Brain microvascular endothelial cell (primary cell): ENCODE results near the gene PPP2R5D.
A peak's percentile ranks its signal among the peaks of the same experiment; 100 is the strongest.

Experiments used
- DNase-seq: peaks from one replicate; pipeline ENCODE4 v3.0.0-alpha.2; 2020
- H3K27ac ChIP-seq: fragments of 250-450 bp; sonication (Bioruptor Pico); 2 replicates; pipeline ENCODE4 v1.5.1; 2020; ENCODE audit warnings: mild to moderate bottlenecking, moderate library complexity
- H3K27me3 ChIP-seq: fragments of 250-450 bp; sonication (Bioruptor Pico); replicated peaks from 2 replicates; pipeline ENCODE4 v1.5.1; 2020; ENCODE audit warnings: mild to moderate bottlenecking
- H3K36me3 ChIP-seq: fragments of 250-450 bp; sonication (Bioruptor Pico); replicated peaks from 2 replicates; pipeline ENCODE4 v1.5.1; 2020; ENCODE audit warnings: mild to moderate bottlenecking
- H3K4me3 ChIP-seq: 2 replicates; pipeline ENCODE4 v1.5.1; 2011; ENCODE audit warnings: low read depth, mild to moderate bottlenecking, control low read depth, low read length, moderate library complexity
- in situ Hi-C: cut with HindIII; loops from 2 replicates; pipeline ENCODE4 v1.10.0; 2017; ENCODE audit warnings: low sequenced_read_pairs, low pct_ligation_motif_present
- TF ChIP-seq, protein P1 (sequence below): IDR thresholded peaks from 2 replicates; pipeline ENCODE4 v1.5.1; 2011; ENCODE audit warnings: low read depth, mild to moderate bottlenecking, moderate library complexity, low read length, control low read depth, inconsistent platforms; ENCODE audit errors: missing control alignments

The PPP2R5D gene

GRCh38 chr6:42984001-42984923 lies at the start of gene PPP2R5D:
Gene PPP2R5D (plus strand): TSS chr6:42984570. CDS start chr6:42984678, 108 bp downstream.
- in situ Hi-C loops: no loop called here
- TF ChIP-seq, protein P1, sequence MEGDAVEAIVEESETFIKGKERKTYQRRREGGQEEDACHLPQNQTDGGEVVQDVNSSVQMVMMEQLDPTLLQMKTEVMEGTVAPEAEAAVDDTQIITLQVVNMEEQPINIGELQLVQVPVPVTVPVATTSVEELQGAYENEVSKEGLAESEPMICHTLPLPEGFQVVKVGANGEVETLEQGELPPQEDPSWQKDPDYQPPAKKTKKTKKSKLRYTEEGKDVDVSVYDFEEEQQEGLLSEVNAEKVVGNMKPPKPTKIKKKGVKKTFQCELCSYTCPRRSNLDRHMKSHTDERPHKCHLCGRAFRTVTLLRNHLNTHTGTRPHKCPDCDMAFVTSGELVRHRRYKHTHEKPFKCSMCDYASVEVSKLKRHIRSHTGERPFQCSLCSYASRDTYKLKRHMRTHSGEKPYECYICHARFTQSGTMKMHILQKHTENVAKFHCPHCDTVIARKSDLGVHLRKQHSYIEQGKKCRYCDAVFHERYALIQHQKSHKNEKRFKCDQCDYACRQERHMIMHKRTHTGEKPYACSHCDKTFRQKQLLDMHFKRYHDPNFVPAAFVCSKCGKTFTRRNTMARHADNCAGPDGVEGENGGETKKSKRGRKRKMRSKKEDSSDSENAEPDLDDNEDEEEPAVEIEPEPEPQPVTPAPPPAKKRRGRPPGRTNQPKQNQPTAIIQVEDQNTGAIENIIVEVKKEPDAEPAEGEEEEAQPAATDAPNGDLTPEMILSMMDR: peak; percentile 1
- Histone ChIP-seq H3K27ac (peak within 1 kb of the TSS; percentile 49), H3K4me3 (peak within 1 kb of the TSS; percentile 81), H3K27me3 (no peaks in the 10 kb centered on the region), H3K36me3 (peaks cover 1% of the 10 kb centered on the region)
- peak; percentile 99 for DNase-seq

GRCh38 chr6:42935322-42935721 lies 49.0 kb upstream of the PPP2R5D start:
- in situ Hi-C loops: no loop called here
- Histone ChIP-seq H3K4me3 (no peak overlapping the region), H3K27me3 (no peaks in the 10 kb centered on the region), H3K36me3 (peaks cover 39% of the 10 kb centered on the region), H3K27ac (no peak overlapping the region)
- TF ChIP-seq, protein P1: no peak
- DNase-seq: no peak

DNA sequence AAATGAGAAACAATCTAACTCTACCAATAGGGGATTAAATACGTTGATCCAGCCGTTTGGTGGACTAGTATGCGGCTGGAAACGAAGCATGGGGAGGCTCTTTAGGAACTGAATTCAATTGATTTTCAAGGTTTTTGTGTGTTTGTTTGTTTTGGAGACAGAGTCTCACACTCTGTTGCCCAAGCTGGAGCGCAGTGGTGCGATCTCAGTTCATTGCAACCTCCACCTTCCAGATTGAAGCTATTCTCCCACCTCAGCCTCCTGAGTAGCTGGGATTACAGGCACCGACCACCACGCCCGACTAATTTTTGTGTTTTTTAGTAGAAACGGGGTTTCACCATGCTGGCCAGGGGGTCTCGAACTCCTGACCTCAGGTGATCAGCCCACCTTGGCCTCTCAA lies 48.0 kb upstream of the PPP2R5D start:
- in situ Hi-C loops: no loop called here
- TF ChIP-seq, protein P1: no peak
- DNase-seq: no peak
- Histone ChIP-seq H3K27ac (no peak overlapping the region), H3K4me3 (no peak overlapping the region), H3K27me3 (no peaks in the 10 kb centered on the region), H3K36me3 (peaks cover 42% of the 10 kb centered on the region)

- TF ChIP-seq, protein P1: no peak
- Histone ChIP-seq H3K36me3 (peaks cover 42% of the 10 kb centered on the region), H3K4me3 (no peak overlapping the region), H3K27ac (no peak overlapping the region), H3K27me3 (no peaks in the 10 kb centered on the region)
- no peak for DNase-seq
- in situ Hi-C loops: no loop called here
Observed at GRCh38 chr6:42937548-42938427, 46.6 kb upstream of the PPP2R5D start.

DNA sequence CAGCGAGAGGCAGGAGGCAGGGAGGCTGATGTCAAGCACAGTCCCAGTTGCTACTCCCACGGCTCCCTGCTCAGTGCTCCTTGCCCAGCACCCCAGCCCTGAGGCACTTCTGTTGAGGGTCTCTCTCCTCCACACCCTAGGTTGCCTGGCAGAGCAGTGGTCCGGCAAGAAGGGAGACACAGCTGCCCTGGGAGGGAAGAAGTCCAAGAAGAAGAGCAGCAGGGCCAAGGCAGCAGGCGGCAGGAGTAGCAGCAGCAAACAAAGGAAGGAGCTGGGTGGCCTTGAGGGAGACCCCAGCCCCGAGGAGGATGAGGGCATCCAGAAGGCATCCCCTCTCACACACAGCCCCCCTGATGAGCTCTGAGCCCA lies 46.0 kb upstream of the PPP2R5D start:
- TF ChIP-seq, protein P1: no peak
- in situ Hi-C loops: no loop called here
- Histone ChIP-seq H3K36me3 (peaks cover 43% of the 10 kb centered on the region), H3K4me3 (no peak overlapping the region), H3K27me3 (no peaks in the 10 kb centered on the region), H3K27ac (no peak overlapping the region)
- DNase-seq: no peak
